ENCODE measurements around the gene RNH1. TPM values are rescaled to one million over a fixed set of nuclear protein-coding genes. Genes with fewer than 3 reads are reported as not detected.

RNH1 gene
- total RNA-seq, 1 donor from 2014 or later = 190 TPM

DNA sequence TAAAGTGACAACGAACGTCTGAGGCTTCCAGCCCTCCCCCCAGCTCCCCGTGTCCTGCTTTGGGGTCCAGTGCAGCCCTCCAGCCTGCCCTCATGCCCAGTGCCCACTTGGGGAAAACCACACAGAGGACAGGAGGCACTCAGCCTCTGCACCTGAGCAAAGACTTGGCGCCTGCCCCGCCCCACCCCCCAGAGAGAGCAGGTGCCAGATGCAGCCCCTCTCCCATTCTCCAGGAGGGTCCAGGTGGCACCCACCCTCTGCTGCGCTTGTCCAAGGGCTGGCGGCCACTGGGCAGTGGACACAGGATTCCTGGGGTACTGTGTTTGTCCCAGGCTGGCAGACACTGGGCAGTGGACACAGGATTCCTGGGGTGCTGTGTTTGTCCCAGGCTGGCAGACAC lies 15.7 kb downstream of the RNH1 start:
- intact Hi-C loops (cut with DNase I) = no loop called here
- ATAC-seq = no peak
- no peak for DNase-seq (ENCODE audit: missing footprints)

DNA sequence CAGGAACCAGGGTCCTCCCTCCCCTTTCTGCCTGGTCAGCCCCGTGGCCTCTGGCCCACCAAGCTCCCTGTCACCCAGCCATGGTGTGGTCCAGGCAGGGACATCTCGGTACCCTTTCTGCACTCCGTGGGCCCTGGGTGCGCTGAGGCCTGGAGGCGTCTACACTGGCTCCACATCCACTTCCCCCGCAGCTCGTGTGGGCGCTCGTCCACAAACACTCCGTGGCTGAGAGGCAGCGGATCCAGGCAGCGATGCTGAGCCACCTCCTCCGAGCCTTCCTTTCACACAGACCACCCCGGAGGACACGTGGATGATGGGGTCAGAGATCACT lies 16.1 kb downstream of the RNH1 start:
- intact Hi-C loops (cut with DNase I) = no loop called here
- DNase-seq (ENCODE audit: missing footprints) (peak; percentile 27), ATAC-seq (no peak)

DNA sequence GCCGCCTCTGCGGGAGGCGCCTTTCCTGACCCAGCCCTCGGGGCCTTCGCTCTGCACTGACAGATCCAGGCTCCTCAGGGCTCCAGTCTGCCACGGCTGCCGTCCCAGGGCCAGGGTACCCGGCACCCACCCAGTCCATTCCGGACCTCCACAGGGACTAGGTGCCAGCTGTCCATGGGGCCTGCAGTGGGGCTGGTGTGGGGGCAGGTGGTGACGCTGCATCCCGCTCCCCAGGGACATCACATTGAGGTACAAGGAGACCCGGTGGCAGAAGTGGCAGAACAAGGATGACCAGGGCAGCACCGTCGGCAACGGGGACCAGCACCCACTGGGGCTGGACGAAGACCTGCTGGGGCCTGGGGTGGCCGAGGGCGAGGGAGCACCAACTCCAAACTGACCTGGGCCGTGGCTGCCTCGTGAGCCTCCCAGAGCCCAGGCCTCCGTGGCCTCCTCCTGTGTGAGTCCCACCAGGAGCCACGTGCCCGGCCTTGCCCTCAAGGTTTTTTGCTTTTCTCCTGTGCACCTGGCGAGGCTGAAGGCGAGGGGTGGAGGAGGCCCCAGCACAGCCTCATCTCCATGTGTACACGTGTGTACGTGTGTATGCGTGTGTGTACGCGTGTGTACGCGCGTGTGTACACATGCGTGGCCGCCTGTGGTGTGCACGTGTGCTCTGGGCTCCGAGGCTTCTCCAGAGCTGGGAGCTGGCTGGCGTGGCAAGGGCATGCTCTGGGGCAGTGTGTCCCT lies 16.7 kb downstream of the RNH1 start:
- ATAC-seq (no peak), DNase-seq (ENCODE audit: missing footprints) (no peak)
- intact Hi-C loops (cut with DNase I) = no loop called here

DNA sequence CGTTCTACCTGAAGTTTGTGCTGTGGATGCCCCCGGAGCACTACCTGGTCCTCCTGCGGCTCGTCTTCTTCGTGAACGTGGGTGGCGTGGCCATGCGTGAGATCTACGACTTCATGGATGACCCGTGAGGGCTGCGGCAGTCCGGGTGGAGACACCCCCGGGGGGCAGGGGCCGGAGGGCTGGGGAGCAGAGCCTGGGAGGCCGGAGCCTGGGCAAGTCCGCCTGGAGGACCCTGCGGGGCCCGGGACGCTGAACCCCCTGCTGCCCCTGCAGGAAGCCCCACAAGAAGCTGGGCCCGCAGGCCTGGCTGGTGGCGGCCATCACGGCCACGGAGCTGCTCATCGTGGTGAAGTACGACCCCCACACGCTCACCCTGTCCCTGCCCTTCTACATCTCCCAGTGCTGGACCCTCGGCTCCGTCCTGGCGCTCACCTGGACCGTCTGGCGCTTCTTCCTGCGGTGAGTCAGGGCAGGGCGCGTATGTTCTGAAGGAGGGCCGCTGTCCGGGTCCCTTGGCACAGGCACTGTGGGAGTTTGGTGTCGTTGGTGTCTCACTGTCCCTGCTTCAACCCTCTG lies 17.3 kb downstream of the RNH1 start:
- ATAC-seq (no peak), DNase-seq (ENCODE audit: missing footprints) (no peak)
- intact Hi-C loops (cut with DNase I) = no loop called here

DNA sequence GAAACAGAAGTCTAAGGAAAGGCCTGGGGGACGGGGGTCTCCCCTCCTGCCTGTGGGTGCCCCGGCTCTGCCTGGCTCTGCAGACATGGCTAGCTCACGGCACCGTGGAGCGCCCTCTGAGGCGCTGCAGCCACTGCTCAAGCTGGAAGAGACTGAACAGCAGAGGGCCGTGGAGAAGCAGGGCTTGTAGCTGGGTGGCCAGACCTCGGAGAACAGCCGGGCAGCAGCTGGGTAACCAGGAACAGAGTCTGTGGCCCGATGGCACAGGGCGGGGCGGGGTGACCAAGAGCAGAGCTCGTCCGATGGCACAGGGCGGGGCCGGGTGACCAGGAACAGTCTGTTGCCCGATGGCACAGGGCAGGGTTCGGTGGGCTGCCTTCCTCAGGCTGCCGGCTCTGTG lies 18.1 kb downstream of the RNH1 start:
- intact Hi-C loops (cut with DNase I) = no loop called here
- no peak for ATAC-seq
- no peak for DNase-seq (ENCODE audit: missing footprints)

DNA sequence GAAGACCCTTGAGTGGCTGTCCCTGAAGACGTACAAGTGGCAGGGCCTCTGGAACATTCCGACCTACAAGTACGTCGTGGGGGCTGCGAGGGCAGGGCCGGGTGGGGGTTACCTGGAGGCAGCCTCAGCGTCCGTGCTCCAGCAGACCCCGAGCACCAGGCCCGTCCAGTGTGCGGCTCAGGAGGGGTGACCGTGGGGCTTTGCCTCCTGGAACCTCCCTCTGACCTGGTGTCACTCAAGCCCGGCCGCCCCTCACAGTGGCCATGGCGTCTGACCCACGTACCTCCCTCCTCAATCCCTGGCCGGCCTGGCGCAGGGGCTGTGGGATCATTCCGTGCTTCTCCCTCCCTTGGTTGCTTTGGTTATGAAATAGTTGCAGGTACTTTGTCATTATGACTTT lies 18.5 kb downstream of the RNH1 start:
- DNase-seq (ENCODE audit: missing footprints) (no peak), ATAC-seq (no peak)
- intact Hi-C loops (cut with DNase I) = no loop called here

DNA sequence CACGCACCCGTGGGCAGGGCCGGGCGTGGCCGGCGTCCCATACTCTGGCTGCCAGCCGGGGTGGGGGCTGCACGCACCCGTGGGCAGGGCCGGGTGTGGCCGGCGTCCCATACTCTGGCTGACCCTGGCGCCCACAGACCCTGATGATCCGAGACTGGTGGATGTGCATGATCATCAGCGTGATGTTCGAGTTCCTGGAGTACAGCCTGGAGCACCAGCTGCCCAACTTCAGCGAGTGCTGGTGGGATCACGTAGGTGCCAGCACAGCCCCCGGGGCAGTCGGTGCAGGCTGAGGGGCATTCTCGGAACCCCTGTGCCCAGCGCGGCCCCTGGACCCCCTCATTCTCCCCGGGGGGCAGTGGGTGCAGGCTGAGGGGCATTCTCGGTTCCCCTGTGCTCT lies 19.0 kb downstream of the RNH1 start:
- ATAC-seq (no peak), DNase-seq (ENCODE audit: missing footprints) (no peak)
- intact Hi-C loops (cut with DNase I) = no loop called here

DNA sequence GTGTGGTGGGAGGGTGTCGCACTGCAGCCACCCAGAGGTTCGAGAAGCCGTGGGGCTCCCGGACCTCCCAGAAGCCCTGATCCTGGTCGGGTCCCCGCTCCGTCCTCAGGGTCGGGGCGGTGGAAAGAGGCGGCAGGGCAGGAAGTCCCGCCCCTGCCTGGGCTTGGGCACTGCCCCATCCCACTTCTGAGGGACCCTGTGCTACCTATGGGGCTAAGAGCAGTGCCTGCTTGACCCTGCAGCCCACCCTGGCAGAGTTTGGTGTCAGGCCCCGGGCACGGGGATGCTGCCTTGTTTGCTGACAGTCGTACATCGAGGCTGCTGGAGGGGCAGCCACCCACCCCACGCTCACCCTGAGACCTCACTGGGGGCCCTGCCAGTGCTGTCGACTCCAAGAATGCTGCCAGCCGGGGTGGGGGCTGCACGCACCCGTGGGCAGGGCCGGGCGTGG lies 19.4 kb downstream of the RNH1 start:
- DNase-seq (ENCODE audit: missing footprints) (no peak), ATAC-seq (no peak)
- intact Hi-C loops (cut with DNase I) = no loop called here

DNA sequence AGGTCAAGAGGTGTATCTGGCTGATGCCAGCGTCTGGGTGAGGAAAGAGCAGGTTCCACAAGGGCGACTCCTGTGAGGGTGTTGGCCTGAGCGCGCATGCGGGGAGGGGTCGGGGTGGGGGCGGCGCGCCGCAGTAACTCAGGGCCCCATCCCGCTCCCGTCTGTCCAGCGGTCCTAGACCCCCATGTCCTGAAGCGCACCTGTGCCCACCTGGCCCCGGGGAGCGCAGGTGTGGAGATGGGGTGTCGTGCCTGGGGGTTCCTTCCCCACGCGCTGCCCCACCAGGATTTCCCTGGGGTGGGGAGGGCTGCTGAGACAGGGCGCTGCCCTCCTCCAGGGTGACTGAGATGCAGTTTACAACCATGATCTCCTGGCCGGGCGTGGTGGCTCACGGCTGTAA lies 20.9 kb downstream of the RNH1 start:
- intact Hi-C loops (cut with DNase I) = no loop called here
- DNase-seq (ENCODE audit: missing footprints) (peak; percentile 50), ATAC-seq (no peak)

DNA sequence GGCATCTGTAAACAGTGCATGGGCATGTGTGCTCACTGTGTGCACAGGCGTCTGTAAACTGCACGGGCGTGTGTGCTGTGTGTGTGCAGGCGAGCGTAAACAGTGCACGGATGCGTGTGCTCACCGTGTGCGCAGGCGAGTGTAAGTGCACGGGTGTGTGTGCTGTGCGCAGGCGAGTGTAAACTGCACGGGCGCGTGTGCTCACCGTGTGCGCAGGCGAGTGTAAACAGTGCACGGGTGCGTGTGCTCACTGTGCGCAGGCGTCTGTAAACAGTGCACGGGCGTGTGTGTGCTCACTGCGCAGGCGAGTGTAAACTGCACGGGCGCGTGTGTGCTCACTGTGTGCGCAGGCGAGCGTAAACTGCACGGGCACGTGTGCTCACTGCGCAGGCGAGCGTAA lies 22.4 kb downstream of the RNH1 start:
- peak; percentile 56 for DNase-seq (ENCODE audit: missing footprints)
- ATAC-seq = no peak
- intact Hi-C loops (cut with DNase I) = no loop called here

DNA sequence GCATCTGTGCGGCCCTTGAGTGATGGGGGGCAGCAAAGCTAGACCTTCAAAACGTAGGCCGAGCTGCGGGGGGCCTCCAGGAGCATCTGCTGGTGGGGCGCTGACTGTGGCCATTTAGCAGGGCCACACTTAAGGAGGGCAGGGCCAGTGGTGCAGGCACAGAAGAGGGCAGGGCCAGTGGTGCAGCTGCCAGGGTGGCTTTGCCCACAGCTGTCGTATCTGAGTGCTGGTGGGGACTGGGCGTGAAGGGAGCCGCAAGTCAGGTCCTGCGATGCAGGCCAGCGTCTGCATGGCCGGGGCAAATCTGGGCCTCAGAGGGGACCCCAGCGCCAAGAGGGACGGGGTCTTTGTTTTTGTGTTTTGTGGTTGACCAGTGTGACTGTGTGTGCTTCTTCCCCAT lies 27.7 kb downstream of the RNH1 start:
- ATAC-seq = no peak
- peak; percentile 54 for DNase-seq (ENCODE audit: missing footprints)

DNA sequence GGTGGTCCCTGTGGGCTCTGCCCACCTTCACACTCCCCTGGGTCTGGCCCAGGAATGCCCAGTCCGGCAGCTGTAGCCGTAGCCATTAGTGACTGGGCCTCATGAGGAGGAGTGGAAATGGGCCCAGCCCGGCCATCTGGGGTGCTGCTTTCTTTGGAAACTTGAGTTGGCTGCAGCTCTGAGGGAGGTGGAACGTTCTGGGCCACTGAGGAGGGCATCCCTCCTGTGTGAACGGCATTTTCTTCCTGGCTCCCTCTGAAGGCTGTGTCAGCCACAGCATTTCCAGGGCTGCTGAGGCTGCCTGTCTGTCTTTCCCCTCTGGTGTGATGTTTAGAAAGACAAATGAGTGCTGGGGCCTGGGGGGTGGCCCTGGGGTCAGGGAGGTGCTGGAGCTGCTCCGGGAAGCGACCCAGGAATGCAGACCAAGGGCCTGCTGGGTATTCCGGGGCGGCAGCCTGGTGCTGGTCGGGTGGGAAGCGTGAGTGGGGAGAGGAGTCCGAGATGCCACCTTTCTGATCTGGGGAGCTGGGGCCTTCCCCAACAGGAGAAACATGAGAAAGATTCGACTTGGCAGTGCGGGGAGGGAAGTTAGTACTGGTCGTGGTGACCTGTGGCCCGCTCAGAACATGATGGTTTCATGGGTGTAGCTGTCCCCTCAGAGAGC lies 29.9 kb downstream of the RNH1 start:
- ATAC-seq = no peak
- intact Hi-C loops (cut with DNase I) = no loop called here
- DNase-seq (ENCODE audit: missing footprints) = no peak

More for the DNA sequence above, 27.7 kb downstream of the RNH1 start:
- intact Hi-C loops (cut with DNase I) = no loop called here

DNA sequence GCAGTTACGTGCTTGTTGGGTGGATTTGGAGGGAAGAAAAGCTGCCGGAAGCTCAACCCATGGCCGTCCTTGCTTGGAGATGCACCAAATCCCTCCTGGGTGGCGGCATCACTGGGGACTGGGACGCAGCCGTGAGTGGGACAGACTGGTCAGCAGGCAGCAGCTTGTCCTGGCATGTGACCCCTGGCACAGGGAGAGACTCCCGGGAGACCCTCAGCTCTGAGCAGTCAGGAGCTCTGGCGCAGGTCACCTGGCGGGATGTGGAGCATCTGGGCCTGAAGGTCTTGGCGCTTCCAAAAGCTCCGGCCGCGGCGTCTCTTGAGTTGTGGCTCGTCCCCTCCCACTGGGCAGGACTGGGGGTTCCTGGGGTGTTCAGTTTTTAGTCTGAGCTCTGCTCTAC lies 30.6 kb downstream of the RNH1 start:
- peak; percentile 74 for DNase-seq (ENCODE audit: missing footprints)
- intact Hi-C loops (cut with DNase I) = no loop called here
- ATAC-seq = no peak

DNA sequence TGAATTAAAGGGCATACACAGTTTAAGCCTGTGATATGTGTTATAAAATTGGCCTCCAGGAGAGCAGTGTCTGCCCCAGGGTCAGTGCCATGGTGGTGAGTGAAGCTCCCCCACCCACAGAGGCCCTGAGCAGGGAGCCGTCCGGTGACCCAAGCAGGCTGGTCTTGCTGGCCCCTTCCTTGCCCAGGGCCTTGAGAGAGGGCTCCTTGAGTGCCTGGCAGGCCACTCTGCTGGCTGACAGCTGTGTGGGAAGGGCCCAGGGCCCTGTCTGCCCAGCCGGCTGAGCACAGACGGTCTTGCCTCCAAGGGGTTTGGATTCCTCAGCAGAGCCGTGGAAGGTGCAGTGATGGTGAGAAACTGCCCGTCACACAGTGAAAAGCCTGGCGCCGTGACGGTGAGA lies 31.1 kb downstream of the RNH1 start:
- ATAC-seq (no peak), DNase-seq (ENCODE audit: missing footprints) (no peak)
- intact Hi-C loops (cut with DNase I) = no loop called here

DNA sequence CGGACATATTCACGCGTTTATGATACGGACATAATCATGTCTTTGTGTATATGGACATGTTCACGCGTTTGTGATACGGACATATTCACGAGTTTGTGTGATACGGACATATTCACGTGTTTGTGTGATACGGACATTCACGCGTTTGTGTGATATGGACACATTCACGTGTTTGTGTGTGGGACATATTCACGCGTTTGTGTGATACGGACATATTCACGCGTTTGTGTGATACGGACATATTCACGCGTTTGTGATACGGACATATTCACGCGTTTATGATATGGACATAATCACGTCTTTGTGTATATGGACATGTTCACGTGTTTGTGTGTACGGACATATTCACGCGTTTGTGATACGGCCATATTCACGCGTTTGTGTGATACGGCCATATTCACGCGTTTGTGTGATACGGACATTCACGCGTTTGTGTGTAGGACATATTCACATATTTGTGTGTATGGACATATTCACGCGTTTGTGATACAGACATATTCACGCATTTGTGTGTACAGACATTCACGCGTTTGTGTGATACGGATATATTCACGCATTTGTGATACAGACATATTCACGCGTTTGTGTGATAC lies 32.0 kb downstream of the RNH1 start:
- no peak for DNase-seq (ENCODE audit: missing footprints)
- ATAC-seq = no peak
- intact Hi-C loops (cut with DNase I) = no loop called here

DNA sequence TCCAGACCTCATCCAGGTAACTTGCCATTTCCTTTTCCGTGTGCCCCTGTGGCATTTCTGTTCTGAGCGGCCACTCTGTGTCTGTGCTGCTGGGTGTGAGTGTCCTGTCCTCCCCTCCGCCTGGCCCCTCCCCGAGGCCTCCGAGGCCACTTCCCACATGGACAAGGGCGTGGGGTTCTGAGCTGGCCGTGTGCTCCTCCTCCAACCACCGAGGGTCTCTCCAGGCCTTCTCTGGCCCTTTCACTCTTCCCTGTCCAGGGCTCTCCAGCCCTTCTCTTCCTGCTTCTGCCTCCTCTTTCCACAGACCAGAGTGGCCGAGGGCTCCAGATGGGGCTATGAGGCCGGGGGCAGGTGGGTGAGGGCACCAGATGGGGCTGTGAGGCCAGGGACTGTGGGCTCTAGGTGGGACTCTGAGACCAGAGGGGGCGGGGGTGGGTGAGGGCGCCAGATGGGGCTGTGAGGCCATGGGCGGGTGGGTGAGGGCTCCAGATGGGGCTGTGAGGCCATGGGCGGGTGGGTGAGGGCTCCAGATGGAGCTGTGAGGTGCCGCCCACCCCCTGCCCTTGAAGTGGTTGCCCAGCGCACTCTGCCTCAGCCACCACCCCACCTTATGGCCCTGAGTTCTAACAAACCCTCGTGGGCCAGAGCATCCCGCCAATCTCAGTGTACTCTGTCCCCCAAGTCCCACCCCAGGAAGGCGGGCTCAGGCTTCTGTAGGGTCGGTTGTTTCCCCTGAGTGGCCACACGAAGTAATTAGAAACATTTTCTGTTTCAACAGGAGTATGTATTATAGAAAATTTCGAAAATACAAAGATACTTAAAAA lies 32.9 kb downstream of the RNH1 start:
- ATAC-seq (no peak), DNase-seq (ENCODE audit: missing footprints) (no peak)
- intact Hi-C loops (cut with DNase I) = no loop called here

DNA sequence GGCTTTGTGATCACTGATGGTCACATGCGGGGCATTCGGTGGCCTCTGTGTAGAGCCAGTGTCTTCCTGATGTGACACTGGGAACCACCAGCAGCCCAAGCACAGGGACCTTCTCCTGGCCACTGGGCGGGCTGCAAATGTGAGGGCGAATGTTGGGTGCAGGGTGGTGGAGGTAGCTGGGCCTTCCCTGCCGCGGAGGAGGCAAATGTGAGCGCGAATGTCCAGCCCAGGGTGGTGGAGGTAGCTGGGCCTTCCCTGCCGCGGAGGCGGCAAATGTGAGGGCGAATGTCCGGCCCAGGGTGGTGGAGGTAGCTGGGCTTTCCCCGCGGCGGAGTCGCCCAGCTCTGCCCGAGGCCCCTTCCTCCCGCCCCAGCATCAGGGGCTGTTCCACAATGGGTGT lies 33.6 kb downstream of the RNH1 start:
- ATAC-seq = no peak
- intact Hi-C loops (cut with DNase I) = no loop called here

DNA sequence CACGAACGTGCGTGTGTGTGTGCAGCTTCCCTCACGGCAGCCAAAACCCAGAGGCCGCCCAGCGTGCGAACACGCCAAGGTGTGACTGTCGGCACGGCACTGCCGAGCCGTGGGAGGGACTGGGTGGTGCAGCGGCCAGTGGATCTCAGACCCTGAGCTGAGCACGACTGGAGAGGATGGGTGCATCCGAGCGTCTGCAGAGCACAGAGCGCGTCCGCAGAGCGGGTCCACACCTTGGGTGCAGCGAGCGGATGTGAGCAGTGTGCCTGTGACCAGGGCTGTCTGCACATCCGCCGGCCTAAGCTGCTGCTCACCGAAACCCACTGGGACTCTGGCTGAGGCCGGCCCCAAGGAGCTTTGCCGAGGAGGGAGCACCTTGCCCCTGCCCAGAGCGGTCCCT lies 34.2 kb downstream of the RNH1 start:
- intact Hi-C loops (cut with DNase I) = no loop called here
- peak; percentile 59 for DNase-seq (ENCODE audit: missing footprints)
- no peak for ATAC-seq

More for the DNA sequence above, 33.6 kb downstream of the RNH1 start:
- DNase-seq (ENCODE audit: missing footprints) = no peak

DNA sequence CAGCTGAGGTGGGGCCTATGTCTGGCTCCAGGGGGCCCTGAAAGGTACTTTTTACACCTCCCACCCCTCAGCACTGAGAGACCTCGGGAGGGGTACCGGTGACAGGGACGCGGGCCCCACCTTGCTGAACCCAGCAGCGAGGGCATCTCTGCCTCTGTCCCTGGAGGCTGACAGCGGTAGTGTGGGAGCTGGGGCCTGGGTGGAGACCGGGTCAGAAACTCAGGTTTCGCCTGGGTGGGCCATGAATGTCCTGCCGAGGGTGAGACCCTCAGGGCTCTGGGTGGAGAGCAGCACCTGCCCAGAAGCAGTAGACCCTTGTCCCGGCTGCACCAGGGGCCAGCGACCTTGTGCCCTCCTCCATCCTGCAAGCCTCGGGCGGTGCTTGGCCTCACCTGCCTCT lies 34.8 kb downstream of the RNH1 start:
- DNase-seq (ENCODE audit: missing footprints) (no peak), ATAC-seq (no peak)
- intact Hi-C loops (cut with DNase I) = no loop called here

Data from Right ventricle myocardium inferior (tissue), 1 donor.